ENCODE data around the gene FGF21.

FGF21 gene

DNA sequence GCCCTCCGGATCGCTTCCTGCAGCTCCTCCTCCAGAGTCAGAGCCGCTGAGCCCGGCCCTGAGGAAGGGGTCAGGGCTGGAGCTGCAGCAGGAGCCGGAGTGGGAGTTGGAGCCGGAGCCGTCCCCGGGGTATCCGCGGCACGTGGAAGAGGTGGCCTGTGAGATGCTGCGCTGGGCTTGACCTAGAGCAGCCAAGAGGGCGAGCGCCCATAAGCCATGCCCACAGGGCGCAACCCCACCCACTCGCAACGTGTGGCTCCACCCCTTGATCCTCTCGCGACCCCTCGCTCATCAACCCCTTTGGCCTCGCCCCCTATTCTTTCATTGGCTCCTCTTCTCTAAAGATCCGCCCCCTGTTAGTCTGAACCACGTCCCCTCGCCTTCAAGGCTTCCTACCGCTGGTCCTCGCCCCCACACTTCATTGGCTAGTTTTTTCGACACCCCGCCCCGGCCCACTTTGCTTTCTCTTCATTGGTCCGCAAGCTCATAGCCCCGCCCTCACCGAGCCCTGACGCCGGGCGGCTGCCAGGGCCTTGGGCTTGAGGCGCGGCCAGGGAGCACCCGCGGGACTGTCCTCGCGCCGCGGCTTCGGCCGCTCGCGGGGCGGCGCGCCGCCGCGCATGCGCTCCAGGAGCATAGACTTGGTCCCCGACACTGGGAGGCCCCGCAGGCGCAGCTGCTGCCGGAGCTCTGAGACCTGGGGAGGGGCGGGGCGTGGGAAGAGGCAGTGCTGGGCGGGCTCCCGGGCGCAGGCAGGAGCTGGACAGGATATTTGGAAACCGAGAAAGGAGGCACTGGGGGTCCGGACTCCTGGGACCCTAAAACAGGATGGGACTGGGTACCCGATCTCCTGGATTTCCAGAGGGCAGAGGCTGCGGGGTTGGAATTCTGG lies 41.2 kb upstream of the FGF21 start (continued):
- TF ChIP-seq ZNF423 (tag by site-specific recombination; IDR thresholded peaks at IDR 0.05) (no peak), ZNF521 (tag by site-specific recombination; IDR thresholded peaks at IDR 0.05) (no peak), WT1 (tag by site-specific recombination; IDR thresholded peaks at IDR 0.05) (no peak), ZNF600 (tag by site-specific recombination; IDR thresholded peaks at IDR 0.05) (peak; percentile 15; the same call in 1 of the 2 replicates), ZNF157 (tag by site-specific recombination; IDR thresholded peaks at IDR 0.05) (no peak), KLF10 (tag by site-specific recombination; IDR thresholded peaks at IDR 0.05) (no peak), ZFP69B (tag by site-specific recombination; IDR thresholded peaks at IDR 0.05) (no peak), ZNF837 (tag by site-specific recombination; IDR thresholded peaks at IDR 0.05) (no peak), ZNF629 (tag by site-specific recombination; IDR thresholded peaks at IDR 0.05) (no peak), SCRT2 (tag by site-specific recombination; IDR thresholded peaks at IDR 0.05) (no peak), ZNF660 (tag by site-specific recombination; IDR thresholded peaks at IDR 0.05) (peak; percentile 15; the same call in 1 of the 2 replicates), ZNF133 (tag by site-specific recombination; IDR thresholded peaks at IDR 0.05) (no peak), ZNF184 (tag by site-specific recombination; IDR thresholded peaks at IDR 0.05) (no peak), ZNF843 (tag by site-specific recombination; IDR thresholded peaks at IDR 0.05) (0 out of 2 replicates have a peak, but pooled peaks have one; percentile 23), ZNF707 (tag by site-specific recombination; IDR thresholded peaks at IDR 0.05) (no peak), RBAK (tag by site-specific recombination; IDR thresholded peaks at IDR 0.05) (no peak), ZNF792 (tag by site-specific recombination; IDR thresholded peaks at IDR 0.05) (no peak)
- TF ChIP-seq, protein P1, sequence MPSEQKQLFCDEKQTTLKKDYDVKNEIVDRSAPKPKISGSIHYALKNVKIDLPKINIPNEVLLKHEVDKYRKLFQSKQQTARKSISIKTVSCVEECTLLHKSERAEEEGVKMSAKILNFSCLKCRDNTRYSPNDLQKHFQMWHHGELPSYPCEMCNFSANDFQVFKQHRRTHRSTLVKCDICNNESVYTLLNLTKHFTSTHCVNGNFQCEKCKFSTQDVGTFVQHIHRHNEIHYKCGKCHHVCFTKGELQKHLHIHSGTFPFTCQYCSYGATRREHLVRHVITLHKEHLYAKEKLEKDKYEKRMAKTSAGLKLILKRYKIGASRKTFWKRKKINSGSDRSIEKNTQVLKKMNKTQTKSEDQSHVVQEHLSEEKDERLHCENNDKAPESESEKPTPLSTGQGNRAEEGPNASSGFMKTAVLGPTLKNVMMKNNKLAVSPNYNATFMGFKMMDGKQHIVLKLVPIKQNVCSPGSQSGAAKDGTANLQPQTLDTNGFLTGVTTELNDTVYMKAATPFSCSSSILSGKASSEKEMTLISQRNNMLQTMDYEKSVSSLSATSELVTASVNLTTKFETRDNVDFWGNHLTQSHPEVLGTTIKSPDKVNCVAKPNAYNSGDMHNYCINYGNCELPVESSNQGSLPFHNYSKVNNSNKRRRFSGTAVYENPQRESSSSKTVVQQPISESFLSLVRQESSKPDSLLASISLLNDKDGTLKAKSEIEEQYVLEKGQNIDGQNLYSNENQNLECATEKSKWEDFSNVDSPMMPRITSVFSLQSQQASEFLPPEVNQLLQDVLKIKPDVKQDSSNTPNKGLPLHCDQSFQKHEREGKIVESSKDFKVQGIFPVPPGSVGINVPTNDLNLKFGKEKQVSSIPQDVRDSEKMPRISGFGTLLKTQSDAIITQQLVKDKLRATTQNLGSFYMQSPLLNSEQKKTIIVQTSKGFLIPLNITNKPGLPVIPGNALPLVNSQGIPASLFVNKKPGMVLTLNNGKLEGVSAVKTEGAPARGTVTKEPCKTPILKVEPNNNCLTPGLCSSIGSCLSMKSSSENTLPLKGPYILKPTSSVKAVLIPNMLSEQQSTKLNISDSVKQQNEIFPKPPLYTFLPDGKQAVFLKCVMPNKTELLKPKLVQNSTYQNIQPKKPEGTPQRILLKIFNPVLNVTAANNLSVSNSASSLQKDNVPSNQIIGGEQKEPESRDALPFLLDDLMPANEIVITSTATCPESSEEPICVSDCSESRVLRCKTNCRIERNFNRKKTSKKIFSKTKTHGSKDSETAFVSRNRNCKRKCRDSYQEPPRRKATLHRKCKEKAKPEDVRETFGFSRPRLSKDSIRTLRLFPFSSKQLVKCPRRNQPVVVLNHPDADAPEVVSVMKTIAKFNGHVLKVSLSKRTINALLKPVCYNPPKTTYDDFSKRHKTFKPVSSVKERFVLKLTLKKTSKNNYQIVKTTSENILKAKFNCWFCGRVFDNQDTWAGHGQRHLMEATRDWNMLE (tag by site-specific recombination; conservative IDR thresholded peaks at IDR 0.05; ENCODE audit: low read depth) = no peak
- TF ChIP-seq, protein P2, sequence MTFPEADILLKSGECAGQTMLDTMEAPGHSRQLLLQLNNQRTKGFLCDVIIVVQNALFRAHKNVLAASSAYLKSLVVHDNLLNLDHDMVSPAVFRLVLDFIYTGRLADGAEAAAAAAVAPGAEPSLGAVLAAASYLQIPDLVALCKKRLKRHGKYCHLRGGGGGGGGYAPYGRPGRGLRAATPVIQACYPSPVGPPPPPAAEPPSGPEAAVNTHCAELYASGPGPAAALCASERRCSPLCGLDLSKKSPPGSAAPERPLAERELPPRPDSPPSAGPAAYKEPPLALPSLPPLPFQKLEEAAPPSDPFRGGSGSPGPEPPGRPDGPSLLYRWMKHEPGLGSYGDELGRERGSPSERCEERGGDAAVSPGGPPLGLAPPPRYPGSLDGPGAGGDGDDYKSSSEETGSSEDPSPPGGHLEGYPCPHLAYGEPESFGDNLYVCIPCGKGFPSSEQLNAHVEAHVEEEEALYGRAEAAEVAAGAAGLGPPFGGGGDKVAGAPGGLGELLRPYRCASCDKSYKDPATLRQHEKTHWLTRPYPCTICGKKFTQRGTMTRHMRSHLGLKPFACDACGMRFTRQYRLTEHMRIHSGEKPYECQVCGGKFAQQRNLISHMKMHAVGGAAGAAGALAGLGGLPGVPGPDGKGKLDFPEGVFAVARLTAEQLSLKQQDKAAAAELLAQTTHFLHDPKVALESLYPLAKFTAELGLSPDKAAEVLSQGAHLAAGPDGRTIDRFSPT (tag by site-specific recombination; IDR thresholded peaks at IDR 0.05) = peak; percentile 66
- TF ChIP-seq, protein P3, sequence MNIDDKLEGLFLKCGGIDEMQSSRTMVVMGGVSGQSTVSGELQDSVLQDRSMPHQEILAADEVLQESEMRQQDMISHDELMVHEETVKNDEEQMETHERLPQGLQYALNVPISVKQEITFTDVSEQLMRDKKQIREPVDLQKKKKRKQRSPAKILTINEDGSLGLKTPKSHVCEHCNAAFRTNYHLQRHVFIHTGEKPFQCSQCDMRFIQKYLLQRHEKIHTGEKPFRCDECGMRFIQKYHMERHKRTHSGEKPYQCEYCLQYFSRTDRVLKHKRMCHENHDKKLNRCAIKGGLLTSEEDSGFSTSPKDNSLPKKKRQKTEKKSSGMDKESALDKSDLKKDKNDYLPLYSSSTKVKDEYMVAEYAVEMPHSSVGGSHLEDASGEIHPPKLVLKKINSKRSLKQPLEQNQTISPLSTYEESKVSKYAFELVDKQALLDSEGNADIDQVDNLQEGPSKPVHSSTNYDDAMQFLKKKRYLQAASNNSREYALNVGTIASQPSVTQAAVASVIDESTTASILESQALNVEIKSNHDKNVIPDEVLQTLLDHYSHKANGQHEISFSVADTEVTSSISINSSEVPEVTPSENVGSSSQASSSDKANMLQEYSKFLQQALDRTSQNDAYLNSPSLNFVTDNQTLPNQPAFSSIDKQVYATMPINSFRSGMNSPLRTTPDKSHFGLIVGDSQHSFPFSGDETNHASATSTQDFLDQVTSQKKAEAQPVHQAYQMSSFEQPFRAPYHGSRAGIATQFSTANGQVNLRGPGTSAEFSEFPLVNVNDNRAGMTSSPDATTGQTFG (tag by site-specific recombination; IDR thresholded peaks at IDR 0.05; ENCODE audit: borderline replicate concordance) = no peak
- TF ChIP-seq, protein P4, sequence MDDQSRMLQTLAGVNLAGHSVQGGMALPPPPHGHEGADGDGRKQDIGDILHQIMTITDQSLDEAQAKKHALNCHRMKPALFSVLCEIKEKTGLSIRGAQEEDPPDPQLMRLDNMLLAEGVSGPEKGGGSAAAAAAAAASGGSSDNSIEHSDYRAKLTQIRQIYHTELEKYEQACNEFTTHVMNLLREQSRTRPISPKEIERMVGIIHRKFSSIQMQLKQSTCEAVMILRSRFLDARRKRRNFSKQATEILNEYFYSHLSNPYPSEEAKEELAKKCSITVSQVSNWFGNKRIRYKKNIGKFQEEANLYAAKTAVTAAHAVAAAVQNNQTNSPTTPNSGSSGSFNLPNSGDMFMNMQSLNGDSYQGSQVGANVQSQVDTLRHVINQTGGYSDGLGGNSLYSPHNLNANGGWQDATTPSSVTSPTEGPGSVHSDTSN (CRISPR knock-in tag; IDR thresholded peaks at IDR 0.05) = peak; percentile 43; the same call in 1 of the 2 replicates
- TF ChIP-seq, protein P5, sequence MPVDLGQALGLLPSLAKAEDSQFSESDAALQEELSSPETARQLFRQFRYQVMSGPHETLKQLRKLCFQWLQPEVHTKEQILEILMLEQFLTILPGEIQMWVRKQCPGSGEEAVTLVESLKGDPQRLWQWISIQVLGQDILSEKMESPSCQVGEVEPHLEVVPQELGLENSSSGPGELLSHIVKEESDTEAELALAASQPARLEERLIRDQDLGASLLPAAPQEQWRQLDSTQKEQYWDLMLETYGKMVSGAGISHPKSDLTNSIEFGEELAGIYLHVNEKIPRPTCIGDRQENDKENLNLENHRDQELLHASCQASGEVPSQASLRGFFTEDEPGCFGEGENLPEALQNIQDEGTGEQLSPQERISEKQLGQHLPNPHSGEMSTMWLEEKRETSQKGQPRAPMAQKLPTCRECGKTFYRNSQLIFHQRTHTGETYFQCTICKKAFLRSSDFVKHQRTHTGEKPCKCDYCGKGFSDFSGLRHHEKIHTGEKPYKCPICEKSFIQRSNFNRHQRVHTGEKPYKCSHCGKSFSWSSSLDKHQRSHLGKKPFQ (tag by site-specific recombination; IDR thresholded peaks at IDR 0.05) = no peak
- TF ChIP-seq, protein P6, sequence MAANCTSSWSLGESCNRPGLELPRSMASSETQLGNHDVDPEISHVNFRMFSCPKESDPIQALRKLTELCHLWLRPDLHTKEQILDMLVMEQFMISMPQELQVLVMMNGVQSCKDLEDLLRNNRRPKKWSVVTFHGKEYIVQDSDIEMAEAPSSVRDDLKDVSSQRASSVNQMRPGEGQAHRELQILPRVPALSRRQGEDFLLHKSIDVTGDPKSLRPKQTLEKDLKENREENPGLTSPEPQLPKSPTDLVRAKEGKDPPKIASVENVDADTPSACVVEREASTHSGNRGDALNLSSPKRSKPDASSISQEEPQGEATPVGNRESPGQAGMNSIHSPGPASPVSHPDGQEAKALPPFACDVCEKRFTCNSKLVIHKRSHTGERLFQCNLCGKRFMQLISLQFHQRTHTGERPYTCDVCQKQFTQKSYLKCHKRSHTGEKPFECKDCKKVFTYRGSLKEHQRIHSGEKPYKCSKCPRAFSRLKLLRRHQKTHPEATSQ (tag by site-specific recombination; IDR thresholded peaks at IDR 0.05) = no peak
- TF ChIP-seq, protein P7, sequence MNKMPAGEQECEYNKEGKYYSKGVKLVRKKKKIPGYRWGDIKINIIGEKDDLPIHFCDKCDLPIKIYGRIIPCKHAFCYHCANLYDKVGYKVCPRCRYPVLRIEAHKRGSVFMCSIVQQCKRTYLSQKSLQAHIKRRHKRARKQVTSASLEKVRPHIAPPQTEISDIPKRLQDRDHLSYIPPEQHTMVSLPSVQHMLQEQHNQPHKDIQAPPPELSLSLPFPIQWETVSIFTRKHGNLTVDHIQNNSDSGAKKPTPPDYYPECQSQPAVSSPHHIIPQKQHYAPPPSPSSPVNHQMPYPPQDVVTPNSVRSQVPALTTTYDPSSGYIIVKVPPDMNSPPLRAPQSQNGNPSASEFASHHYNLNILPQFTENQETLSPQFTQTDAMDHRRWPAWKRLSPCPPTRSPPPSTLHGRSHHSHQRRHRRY (tag by site-specific recombination; IDR thresholded peaks at IDR 0.05) = no peak
